K562 (cell line): ENCODE results near the gene SART1. TPM values are rescaled to one million over a fixed set of nuclear protein-coding genes. Genes with fewer than 3 reads are reported as not detected.

Source experiments
- ARID1B ChIP-seq: fragments of 450-650 bp; IDR thresholded peaks from 2 replicates; pipeline ENCODE4 v1.6.1; 2016; ENCODE audit warnings: antibody characterized with exemption, mild to moderate bottlenecking, inconsistent platforms
- CUX1 ChIP-seq: fragments of 200-800 bp; sonication (Bioruptor generic); IDR thresholded peaks from 2 replicates; pipeline ENCODE4 v1.6.1; 2016; ENCODE audit warnings: missing genetic modification characterization, missing compliant biosample characterization
- DEAF1 ChIP-seq: fragments of 450-650 bp; formaldehyde crosslinking; IDR thresholded peaks from 2 replicates; pipeline ENCODE4 v1.4.0; 2020; ENCODE audit warnings: mild to moderate bottlenecking, moderate library complexity
- DPF2 ChIP-seq: fragments of 450-650 bp; IDR thresholded peaks from 2 replicates; pipeline ENCODE4 v1.6.1; 2016
- GABPB2 ChIP-seq: fragments of 250-450 bp; sonication (Bioruptor Pico); conservative IDR thresholded peaks from 2 replicates; pipeline ENCODE4 v1.5.1; 2021; ENCODE audit warnings: mild to moderate bottlenecking
- MAX ChIP-seq: sonication (generic); formaldehyde crosslinking; IDR thresholded peaks from 2 replicates; pipeline ENCODE4 v1.9.0; 2022; ENCODE audit warnings: mild to moderate bottlenecking, missing genetic modification reagents
- MTA1 ChIP-seq: fragments of 450-650 bp; IDR thresholded peaks from 2 replicates; pipeline ENCODE4 v1.6.1; 2017; ENCODE audit warnings: borderline replicate concordance
- NEUROD1 ChIP-seq: fragments of 150-350 bp; IDR thresholded peaks from 2 replicates; pipeline ENCODE4 v1.6.1; 2014; ENCODE audit warnings: borderline replicate concordance, low read length, low read depth; ENCODE audit not compliant: partially characterized antibody
- SMARCE1 ChIP-seq: fragments of 450-650 bp; IDR thresholded peaks from 2 replicates; pipeline ENCODE4 v1.7.1; 2016; ENCODE audit warnings: mild to moderate bottlenecking
- TCF3 ChIP-seq: sonication (generic); formaldehyde crosslinking; IDR thresholded peaks from 2 replicates; pipeline ENCODE4 v1.4.0; 2020; ENCODE audit warnings: mild to moderate bottlenecking, missing genetic modification reagents
- ZFX ChIP-seq: sonication (generic); formaldehyde crosslinking; IDR thresholded peaks from 2 replicates; pipeline ENCODE4 v1.8.0; 2022; ENCODE audit warnings: mild to moderate bottlenecking, missing genetic modification reagents, moderate library complexity
- ZNF583 ChIP-seq: fragments of 250-450 bp; sonication (Bioruptor Pico); IDR thresholded peaks from 2 replicates; pipeline ENCODE4 v1.4.0; 2020
- ZNF589 ChIP-seq: fragments of 200-800 bp; sonication (Bioruptor generic); IDR thresholded peaks from 2 replicates; pipeline ENCODE4 v1.6.1; 2016; ENCODE audit warnings: low read depth, missing genetic modification characterization, missing compliant biosample characterization
- ZNF830 ChIP-seq: fragments of 250-450 bp; sonication (Bioruptor Pico); IDR thresholded peaks from 2 replicates; pipeline ENCODE4 v1.5.0; 2021; ENCODE audit warnings: mild to moderate bottlenecking
- polyA plus RNA-seq, 8 experiments: library from polyadenylated mRNA; depleted of rRNA in 4 of 8; stranded (reverse) in 5 of 8; unstranded in 3 of 8; fragments of >200 nt; fragmentation: Nextera tagmentation in 2 of 8; fragmentation: Illumina TruSeq in 1 of 8; extraction: Ambion mirVana in 2 of 8; extraction: Trizol in 1 of 8; gene quantifications; 2 replicates each; pipeline versions ENCODE4 v1.2.1 to v1.2.3, GENCODE V29; 2011 to 2014; ENCODE audit warnings: inconsistent platforms in 1 of 8, missing spikeins in 1 of 8
- total RNA-seq, 7 experiments: library from RNA; depleted of rRNA in 6 of 7; stranded (reverse); fragments of >200 nt in 6 of 7; fragmentation: Illumina TruSeq in 2 of 7; extraction: Trizol in 2 of 7; gene quantifications; 2 replicates each; pipeline versions ENCODE4 v1.2.1 to v1.2.3, GENCODE V29; 2011 to 2021; ENCODE audit warnings: low replicate concordance in 1 of 7
- TF ChIP-seq, protein P1 (sequence below): fragments of 450-650 bp; conservative IDR thresholded peaks from 2 replicates; pipeline ENCODE4 v1.6.1; 2016; ENCODE audit warnings: missing genetic modification characterization, low read depth, mild to moderate bottlenecking, missing compliant biosample characterization, moderate library complexity
- TF ChIP-seq, protein P2 (sequence below): sonication (generic); formaldehyde crosslinking; IDR thresholded peaks from 2 replicates; pipeline ENCODE4 v1.8.0; 2022; ENCODE audit warnings: mild to moderate bottlenecking, missing genetic modification reagents

The SART1 gene
- total and polyA plus RNA-seq, 9 of the 15 experiments (the other 6 are each of a cell fraction or from before 2014, with no cell fraction given) = 4.8 to 84.1 (median 31.7) TPM

- TF ChIP-seq CUX1 (CRISPR knock-in tag) (0 out of 2 replicates have a peak, but pooled peaks have one; percentile 65), TCF3 (CRISPR knock-in tag) (peak; percentile 52), MTA1 (0 out of 2 replicates have a peak, but pooled peaks have one; percentile 55), SMARCE1 (peak; percentile 54), ZNF830 (CRISPR knock-in tag) (no peak), DPF2 (peak; percentile 53; the same call in 1 of the 2 replicates), ZNF589 (peak; percentile 78; the same call in 1 of the 2 replicates), ARID1B (peak; percentile 62), DEAF1 (no peak), ZNF583 (CRISPR knock-in tag) (no peak), GABPB2 (CRISPR knock-in tag) (no peak), ZFX (CRISPR knock-in tag) (peak; percentile 44), MAX (CRISPR knock-in tag) (peak; percentile 13; the same call in 1 of the 2 replicates), NEUROD1 (no peak)
- TF ChIP-seq, protein P1, sequence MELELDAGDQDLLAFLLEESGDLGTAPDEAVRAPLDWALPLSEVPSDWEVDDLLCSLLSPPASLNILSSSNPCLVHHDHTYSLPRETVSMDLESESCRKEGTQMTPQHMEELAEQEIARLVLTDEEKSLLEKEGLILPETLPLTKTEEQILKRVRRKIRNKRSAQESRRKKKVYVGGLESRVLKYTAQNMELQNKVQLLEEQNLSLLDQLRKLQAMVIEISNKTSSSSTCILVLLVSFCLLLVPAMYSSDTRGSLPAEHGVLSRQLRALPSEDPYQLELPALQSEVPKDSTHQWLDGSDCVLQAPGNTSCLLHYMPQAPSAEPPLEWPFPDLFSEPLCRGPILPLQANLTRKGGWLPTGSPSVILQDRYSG (tag) = peak; percentile 43; the same call in 1 of the 2 replicates
- TF ChIP-seq, protein P2, sequence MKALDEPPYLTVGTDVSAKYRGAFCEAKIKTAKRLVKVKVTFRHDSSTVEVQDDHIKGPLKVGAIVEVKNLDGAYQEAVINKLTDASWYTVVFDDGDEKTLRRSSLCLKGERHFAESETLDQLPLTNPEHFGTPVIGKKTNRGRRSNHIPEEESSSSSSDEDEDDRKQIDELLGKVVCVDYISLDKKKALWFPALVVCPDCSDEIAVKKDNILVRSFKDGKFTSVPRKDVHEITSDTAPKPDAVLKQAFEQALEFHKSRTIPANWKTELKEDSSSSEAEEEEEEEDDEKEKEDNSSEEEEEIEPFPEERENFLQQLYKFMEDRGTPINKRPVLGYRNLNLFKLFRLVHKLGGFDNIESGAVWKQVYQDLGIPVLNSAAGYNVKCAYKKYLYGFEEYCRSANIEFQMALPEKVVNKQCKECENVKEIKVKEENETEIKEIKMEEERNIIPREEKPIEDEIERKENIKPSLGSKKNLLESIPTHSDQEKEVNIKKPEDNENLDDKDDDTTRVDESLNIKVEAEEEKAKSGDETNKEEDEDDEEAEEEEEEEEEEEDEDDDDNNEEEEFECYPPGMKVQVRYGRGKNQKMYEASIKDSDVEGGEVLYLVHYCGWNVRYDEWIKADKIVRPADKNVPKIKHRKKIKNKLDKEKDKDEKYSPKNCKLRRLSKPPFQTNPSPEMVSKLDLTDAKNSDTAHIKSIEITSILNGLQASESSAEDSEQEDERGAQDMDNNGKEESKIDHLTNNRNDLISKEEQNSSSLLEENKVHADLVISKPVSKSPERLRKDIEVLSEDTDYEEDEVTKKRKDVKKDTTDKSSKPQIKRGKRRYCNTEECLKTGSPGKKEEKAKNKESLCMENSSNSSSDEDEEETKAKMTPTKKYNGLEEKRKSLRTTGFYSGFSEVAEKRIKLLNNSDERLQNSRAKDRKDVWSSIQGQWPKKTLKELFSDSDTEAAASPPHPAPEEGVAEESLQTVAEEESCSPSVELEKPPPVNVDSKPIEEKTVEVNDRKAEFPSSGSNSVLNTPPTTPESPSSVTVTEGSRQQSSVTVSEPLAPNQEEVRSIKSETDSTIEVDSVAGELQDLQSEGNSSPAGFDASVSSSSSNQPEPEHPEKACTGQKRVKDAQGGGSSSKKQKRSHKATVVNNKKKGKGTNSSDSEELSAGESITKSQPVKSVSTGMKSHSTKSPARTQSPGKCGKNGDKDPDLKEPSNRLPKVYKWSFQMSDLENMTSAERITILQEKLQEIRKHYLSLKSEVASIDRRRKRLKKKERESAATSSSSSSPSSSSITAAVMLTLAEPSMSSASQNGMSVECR (CRISPR knock-in tag) = no peak
These were observed 33.6 kb upstream of the SART1 start (continued) for GRCh38 chr11:65927904-65928397.
